OCI-LY7 (cell line): ENCODE measurements around the gene PRLR. TPM values are rescaled to one million over a fixed set of nuclear protein-coding genes. Genes with fewer than 3 reads are reported as not detected.

Experiments used
- BruUV-seq: library from RNA; stranded (reverse); fragments of 400-500 nt; replicated peaks from 2 replicates; lab custom pipeline; 2021; lab: Mats Ljungman, UMichigan
- CTCF ChIA-PET: fragments of 300-600 bp; sonication (Branson Sonifier 250); formaldehyde crosslinking; loops from one replicate; lab custom pipeline; 2022; ENCODE audit warnings: antibody characterized with exemption; ENCODE audit not compliant: unreplicated experiment; lab: Charles Lee
- POLR2A ChIA-PET: fragments of 300-600 bp; sonication (Branson Sonifier 250); formaldehyde crosslinking; loops from one replicate; lab custom pipeline; 2022; ENCODE audit warnings: antibody characterized with exemption; lab: Charles Lee
- DNase-seq: peaks from one replicate; pipeline ENCODE4 v3.0.0-alpha.2; 2015; ENCODE audit warnings: low spot score
- H2AFZ ChIP-seq: fragments of 200-600 bp; sonication (generic), shearing (Covaris generic); 2 replicates; pipeline ENCODE4 v1.6.1; 2014; ENCODE audit warnings: mild to moderate bottlenecking, antibody characterized with exemption, low read length, moderate library complexity
- H3K27ac ChIP-seq: fragments of 200-600 bp; sonication (generic); 2 replicates; pipeline ENCODE4 v1.5.1; 2014; ENCODE audit warnings: mixed run types, low read depth, mild to moderate bottlenecking, moderate library complexity, low read length, inconsistent platforms; ENCODE audit not compliant: poor library complexity, severe bottlenecking
- H3K36me3 ChIP-seq: fragments of 200-600 bp; sonication (generic); 2 replicates; pipeline ENCODE4 v1.6.1; 2014; ENCODE audit warnings: mild to moderate bottlenecking, antibody characterized with exemption, low read length, moderate library complexity, mixed read lengths; ENCODE audit not compliant: insufficient read depth
- H3K4me1 ChIP-seq: fragments of 200-600 bp; sonication (generic); 2 replicates; pipeline ENCODE4 v1.5.1; 2014; ENCODE audit warnings: mild to moderate bottlenecking, low read length; ENCODE audit not compliant: insufficient read depth, poor library complexity, severe bottlenecking
- H3K4me2 ChIP-seq: fragments of 200-600 bp; sonication (generic); 2 replicates; pipeline ENCODE4 v1.6.1; 2014; ENCODE audit warnings: mild to moderate bottlenecking, low read length
- H3K4me3 ChIP-seq: fragments of 200-600 bp; sonication (generic); 2 replicates; pipeline ENCODE4 v1.5.1; 2014; ENCODE audit warnings: mild to moderate bottlenecking, low read depth, low read length; ENCODE audit not compliant: poor library complexity, severe bottlenecking
- H3K79me2 ChIP-seq: fragments of 200-600 bp; sonication (generic); 2 replicates; pipeline ENCODE4 v1.6.1; 2016; ENCODE audit warnings: low read depth, mild to moderate bottlenecking, low read length, moderate library complexity, mixed read lengths; ENCODE audit not compliant: insufficient read depth
- H3K9me2 ChIP-seq: fragments of 200-600 bp; sonication (generic); 2 replicates; pipeline ENCODE4 v1.6.1; 2016; ENCODE audit warnings: mild to moderate bottlenecking, low read length, mixed read lengths; ENCODE audit not compliant: insufficient read depth
- H3K9me3 ChIP-seq: fragments of 200-600 bp; sonication (generic); 2 replicates; pipeline ENCODE4 v1.6.1; 2014; ENCODE audit warnings: mild to moderate bottlenecking, mixed run types, low read length, mixed read lengths
- H4K20me1 ChIP-seq: fragments of 200-600 bp; sonication (generic); 2 replicates; pipeline ENCODE4 v1.6.1; 2014; ENCODE audit warnings: mild to moderate bottlenecking, antibody characterized with exemption, low read length, moderate library complexity, mixed read lengths; ENCODE audit not compliant: insufficient read depth
- EZH2phosphoT487 ChIP-seq: fragments of 200-600 bp; sonication (generic); IDR thresholded peaks from 2 replicates; pipeline ENCODE4 v1.6.1; 2018; ENCODE audit warnings: low read depth, borderline replicate concordance, mild to moderate bottlenecking, mixed run types, antibody characterized with exemption, low read length, moderate library complexity, mixed read lengths
- intact Hi-C: fragments of 100-400 bp; cut with micrococcal nuclease; formaldehyde crosslinking; loops from one replicate; pipeline ENCODE4 v1.10.0; 2022; ENCODE audit not compliant: unreplicated experiment
- total RNA-seq, 2 experiments: library from RNA; depleted of rRNA in 1 of 2; stranded (reverse); fragments of >200 nt in 1 of 2; shearing (Covaris generic) in 1 of 2; gene quantifications; 2 replicates each; pipeline ENCODE4 v1.2.3, GENCODE V29; 2014 to 2022
- TF ChIP-seq, protein P1 (sequence below): fragments of 200-600 bp; sonication (generic); conservative IDR thresholded peaks from 2 replicates; pipeline ENCODE4 v1.5.1; 2014; ENCODE audit warnings: mild to moderate bottlenecking, antibody characterized with exemption, low read length, moderate library complexity, mixed read lengths

The PRLR gene
- total RNA-seq, 2 experiments from 2014 or later, result not detected

DNA sequence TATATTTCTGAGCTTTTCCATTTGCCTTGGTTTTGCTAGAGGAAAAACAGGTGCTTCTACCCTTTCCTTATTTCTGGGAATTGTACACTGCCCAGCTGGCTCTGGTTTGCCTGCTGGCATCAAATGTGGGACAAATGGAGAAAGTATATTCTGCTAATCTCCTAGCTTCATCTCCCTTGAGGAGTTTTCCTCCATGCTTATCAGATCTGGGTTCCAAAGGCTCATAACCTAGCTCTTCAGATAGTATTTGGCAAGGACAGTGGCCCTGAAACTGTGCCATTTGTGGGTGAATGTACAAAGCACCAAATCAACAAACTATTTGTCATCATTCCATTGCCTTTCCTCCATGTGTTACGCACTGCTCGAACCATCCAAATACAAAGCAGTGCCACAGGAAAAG lies 16.2 kb downstream of the PRLR start:
- BruUV-seq, result no TSS peak
- H3K9me2 ChIP-seq, result no peaks in the 10 kb centered on the region
- no peaks in the 10 kb centered on the region for H4K20me1 ChIP-seq
- intact Hi-C loops, result no loop called here
- no peaks in the 10 kb centered on the region for H3K4me1 ChIP-seq
- no peak for TF ChIP-seq EZH2phosphoT487
- TF ChIP-seq, protein P1, sequence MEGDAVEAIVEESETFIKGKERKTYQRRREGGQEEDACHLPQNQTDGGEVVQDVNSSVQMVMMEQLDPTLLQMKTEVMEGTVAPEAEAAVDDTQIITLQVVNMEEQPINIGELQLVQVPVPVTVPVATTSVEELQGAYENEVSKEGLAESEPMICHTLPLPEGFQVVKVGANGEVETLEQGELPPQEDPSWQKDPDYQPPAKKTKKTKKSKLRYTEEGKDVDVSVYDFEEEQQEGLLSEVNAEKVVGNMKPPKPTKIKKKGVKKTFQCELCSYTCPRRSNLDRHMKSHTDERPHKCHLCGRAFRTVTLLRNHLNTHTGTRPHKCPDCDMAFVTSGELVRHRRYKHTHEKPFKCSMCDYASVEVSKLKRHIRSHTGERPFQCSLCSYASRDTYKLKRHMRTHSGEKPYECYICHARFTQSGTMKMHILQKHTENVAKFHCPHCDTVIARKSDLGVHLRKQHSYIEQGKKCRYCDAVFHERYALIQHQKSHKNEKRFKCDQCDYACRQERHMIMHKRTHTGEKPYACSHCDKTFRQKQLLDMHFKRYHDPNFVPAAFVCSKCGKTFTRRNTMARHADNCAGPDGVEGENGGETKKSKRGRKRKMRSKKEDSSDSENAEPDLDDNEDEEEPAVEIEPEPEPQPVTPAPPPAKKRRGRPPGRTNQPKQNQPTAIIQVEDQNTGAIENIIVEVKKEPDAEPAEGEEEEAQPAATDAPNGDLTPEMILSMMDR, result no peak
- H3K4me2 ChIP-seq, result no peak overlapping the region
- no peak for DNase-seq
- no peaks in the 10 kb centered on the region for H3K36me3 ChIP-seq
- no peak overlapping the region for H3K4me3 ChIP-seq
- ChIA-PET POLR2A (interaction anchor here (0.9 kb wide), 1 partner anchor 14 kb away, joined by 3 read pairs; no protein-coding TSS in a partner anchor), CTCF (no interaction called here)
- H2AFZ ChIP-seq, result no peak overlapping the region
- H3K79me2 ChIP-seq, result no peaks in the 10 kb centered on the region
- no peak overlapping the region for H3K27ac ChIP-seq
- no peaks in the 10 kb centered on the region for H3K9me3 ChIP-seq

- CTCF ChIA-PET, result no interaction called here
- Histone ChIP-seq H3K27ac (no peak overlapping the region), H3K9me3 (no peaks in the 10 kb centered on the region), H3K9me2 (no peaks in the 10 kb centered on the region), H3K4me3 (no peak overlapping the region), H4K20me1 (no peaks in the 10 kb centered on the region), H3K79me2 (no peaks in the 10 kb centered on the region), H3K36me3 (no peaks in the 10 kb centered on the region), H3K4me2 (no peak overlapping the region), H3K4me1 (no peaks in the 10 kb centered on the region), H2AFZ (no peak overlapping the region)
- intact Hi-C loops, result no loop called here
- TF ChIP-seq, protein P1, result no peak
- TF ChIP-seq EZH2phosphoT487, result no peak
- POLR2A ChIA-PET, result interaction anchor here (0.9 kb wide), 1 partner anchor 14 kb away, joined by 3 read pairs; no protein-coding TSS in a partner anchor
- no peak for DNase-seq
- no TSS peak for BruUV-seq
Observed at GRCh38 chr5:35213608-35214007, 16.7 kb downstream of the PRLR start.

DNA sequence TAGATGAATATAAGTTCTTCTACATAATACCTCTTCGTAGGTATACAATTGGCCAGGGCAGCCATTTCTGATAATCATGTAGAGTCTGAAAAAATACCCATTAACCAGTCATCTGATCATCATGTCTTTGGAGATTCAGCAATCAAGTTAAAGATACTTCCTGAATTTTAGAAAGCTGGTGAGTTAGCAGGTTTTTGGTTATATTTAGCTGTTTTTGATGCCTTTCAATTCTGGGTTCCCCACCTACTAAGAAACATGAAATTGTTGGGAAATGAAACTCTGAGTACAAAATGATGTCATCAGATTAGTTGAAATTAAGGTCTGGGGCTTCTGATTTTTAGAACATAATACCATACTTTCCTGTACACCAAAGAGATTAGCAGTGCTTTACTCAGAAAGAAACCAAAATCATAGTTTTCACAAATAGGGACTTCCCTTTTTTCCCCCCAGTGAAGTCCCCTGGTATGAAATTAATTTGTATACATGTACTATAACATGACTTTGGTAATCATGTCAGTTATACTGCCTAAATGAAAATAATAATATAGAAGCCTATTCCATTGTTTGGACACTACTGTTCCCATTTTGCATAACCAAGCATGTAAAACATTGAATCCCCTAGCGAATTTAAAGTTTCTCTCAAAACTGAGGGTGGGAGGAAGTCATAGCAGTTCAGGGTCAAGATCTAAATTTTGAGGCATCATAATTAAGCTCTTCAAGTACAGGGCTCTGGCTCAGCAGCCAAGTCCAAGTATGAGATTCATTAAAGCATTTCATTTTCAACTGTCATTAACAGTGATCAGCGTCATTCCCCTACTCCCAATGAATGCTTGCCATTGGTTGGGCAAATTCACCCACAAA lies 17.9 kb downstream of the PRLR start:
- Histone ChIP-seq H2AFZ (no peak overlapping the region), H4K20me1 (no peaks in the 10 kb centered on the region), H3K36me3 (no peaks in the 10 kb centered on the region), H3K27ac (no peak overlapping the region), H3K9me3 (no peaks in the 10 kb centered on the region), H3K79me2 (no peaks in the 10 kb centered on the region), H3K4me1 (no peaks in the 10 kb centered on the region), H3K4me2 (no peak overlapping the region), H3K4me3 (no peak overlapping the region), H3K9me2 (no peaks in the 10 kb centered on the region)
- no peak for DNase-seq
- TF ChIP-seq, protein P1, result no peak
- TF ChIP-seq EZH2phosphoT487, result no peak
- ChIA-PET POLR2A (interaction anchor here (0.5 kb wide), 1 partner anchor 56 kb away, joined by 5 read pairs; no protein-coding TSS in a partner anchor), CTCF (no interaction called here)
- no TSS peak for BruUV-seq
- intact Hi-C loops, result no loop called here
